AG10803 (cell line): ENCODE data around the gene PDE1C.

Experiments
- DNase-seq: peaks from one replicate; pipeline ENCODE4 v3.0.0; 2010; ENCODE audit warnings: low read depth
- H3K4me3 ChIP-seq: 2 replicates; pipeline ENCODE4 v1.5.1; 2011; ENCODE audit warnings: mild to moderate bottlenecking, low read length, control low read depth
- CTCF ChIP-seq: conservative IDR thresholded peaks from 2 replicates; pipeline ENCODE4 v1.5.1; 2011; ENCODE audit warnings: mild to moderate bottlenecking, low read length, control low read depth, inconsistent platforms

The PDE1C gene

DNA sequence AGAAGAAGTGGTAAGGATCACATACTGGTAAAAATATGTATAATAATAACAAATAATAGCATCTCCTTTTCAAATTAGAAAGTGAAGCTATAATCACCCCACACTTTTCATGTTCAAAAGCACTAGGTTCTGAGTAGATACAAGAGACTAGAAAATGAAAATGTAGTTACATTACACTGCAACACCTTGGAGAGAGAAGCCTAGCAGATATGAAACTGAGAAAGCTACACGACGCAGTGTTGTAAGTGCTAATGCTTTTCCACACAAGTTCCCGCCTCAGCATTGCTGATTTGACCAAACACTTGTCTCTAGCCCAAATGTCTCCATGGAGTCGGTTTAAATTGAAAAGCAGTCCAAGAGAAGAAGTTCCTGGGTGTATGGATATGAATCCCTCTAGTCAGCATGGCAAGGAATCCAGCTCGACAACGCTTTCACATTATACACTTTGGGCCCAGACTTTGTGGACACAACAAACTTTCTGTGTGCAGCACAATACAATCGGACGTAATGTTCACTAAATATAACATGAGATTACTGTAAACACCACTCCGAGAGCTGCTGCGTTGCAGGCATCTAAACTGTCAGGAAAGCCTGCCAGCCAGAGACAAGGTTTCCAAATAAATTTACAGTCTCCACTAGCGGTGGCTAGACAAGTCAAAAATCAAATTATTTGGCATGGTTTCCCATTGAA lies 1.7 kb downstream of the PDE1C start:
- DNase-seq: no peak
- peak overlapping the region; percentile 67 for H3K4me3 ChIP-seq
- no peak for TF ChIP-seq CTCF

- peak; percentile 39 for DNase-seq
- TF ChIP-seq CTCF: no peak
- no peak overlapping the region for H3K4me3 ChIP-seq
These were observed 3.8 kb downstream of the PDE1C start for GRCh38 chr7:32066441-32066840.

DNA sequence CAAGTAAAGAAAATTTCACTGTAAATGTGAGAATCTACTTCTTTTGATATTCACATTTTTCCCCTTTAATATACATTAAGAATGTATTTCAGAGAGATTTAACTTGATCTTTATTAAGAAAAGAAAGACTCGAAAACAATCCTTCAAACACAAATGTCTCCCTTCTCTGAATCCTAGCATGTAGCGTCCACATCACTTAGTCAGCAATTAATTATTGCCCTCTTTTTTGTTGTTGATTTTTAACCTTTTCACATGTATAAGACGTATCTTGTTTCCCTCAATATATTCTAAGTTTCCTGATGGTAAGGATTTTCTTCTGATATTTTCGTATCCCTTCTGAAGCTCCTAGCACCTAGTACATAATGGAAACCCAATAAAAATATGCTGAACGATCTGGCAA lies 6.6 kb downstream of the PDE1C start:
- no peak for DNase-seq
- no peak overlapping the region for H3K4me3 ChIP-seq
- no peak for TF ChIP-seq CTCF

- no peak overlapping the region for H3K4me3 ChIP-seq
- DNase-seq: no peak
- peak; percentile 42 for TF ChIP-seq CTCF
These were observed 8.1 kb downstream of the PDE1C start for GRCh38 chr7:32062150-32062549.

DNA sequence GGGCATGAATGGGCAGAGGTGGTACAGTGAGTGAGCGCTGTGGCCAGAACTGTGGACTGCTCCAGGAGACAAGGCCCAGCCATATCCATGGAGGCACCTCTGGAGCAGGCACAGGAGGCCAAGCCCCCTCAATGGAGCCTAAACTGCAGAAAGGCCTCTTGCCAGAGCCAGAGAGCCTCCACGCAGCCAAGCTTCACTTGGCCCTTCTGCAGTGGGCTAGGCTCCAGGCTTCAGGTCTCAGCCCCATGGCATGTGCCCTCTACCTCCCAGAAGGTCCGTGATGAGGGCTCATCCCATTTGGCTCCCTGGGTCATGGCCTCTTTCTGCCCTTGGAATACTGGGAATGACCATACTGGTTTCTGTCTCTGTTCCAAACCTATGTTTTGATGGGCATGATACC lies 8.9 kb downstream of the PDE1C start:
- DNase-seq: no peak
- no peak overlapping the region for H3K4me3 ChIP-seq
- TF ChIP-seq CTCF: no peak

- peak; percentile 65 for DNase-seq
- TF ChIP-seq CTCF: no peak
- H3K4me3 ChIP-seq: peak overlapping the region; percentile 40
These were observed 10.8 kb downstream of the PDE1C start for GRCh38 chr7:32059289-32060011.

DNA sequence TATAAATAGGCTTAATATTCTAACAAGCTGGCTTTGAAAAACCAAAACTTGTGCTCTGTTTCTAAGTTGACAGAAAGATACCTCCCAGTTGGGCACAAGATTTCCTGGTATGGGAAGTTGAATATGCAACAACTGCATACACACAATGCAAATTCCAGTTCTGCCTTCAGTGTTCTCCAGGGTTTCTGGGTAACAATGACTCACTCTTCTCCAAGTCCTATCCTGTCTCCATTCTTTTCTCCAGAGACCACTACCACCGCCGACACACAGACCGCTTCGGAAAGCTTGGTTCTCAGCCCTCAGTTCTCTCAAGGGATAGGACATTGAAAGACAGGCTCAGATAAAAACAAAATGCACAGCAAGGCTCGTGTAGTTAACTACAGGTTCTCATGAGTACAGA lies 12.2 kb downstream of the PDE1C start:
- TF ChIP-seq CTCF: no peak
- no peak for DNase-seq
- H3K4me3 ChIP-seq: no peak overlapping the region
